ENCODE data around the gene MDN1.

DNA sequence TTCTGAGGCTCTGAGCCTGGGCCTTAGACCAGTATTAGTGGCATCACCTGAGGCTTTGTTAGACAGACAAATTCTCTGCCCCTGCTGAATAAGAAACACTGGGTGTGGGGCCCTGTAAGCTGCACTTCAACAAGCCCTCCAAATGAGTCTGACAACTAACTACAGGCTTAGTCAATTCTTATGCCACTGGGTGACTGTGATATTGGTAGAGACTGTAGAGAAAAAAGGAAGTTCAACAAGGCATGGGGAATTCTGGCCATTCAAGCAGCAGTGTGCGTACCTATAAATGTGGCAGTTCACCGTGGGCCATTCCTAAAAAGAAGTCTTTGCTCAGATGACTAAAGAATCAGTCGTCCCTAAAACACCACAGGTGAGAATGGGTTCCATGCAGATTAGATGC, 82.7 kb downstream of the MDN1 start:
- TF ChIP-seq, protein P1, sequence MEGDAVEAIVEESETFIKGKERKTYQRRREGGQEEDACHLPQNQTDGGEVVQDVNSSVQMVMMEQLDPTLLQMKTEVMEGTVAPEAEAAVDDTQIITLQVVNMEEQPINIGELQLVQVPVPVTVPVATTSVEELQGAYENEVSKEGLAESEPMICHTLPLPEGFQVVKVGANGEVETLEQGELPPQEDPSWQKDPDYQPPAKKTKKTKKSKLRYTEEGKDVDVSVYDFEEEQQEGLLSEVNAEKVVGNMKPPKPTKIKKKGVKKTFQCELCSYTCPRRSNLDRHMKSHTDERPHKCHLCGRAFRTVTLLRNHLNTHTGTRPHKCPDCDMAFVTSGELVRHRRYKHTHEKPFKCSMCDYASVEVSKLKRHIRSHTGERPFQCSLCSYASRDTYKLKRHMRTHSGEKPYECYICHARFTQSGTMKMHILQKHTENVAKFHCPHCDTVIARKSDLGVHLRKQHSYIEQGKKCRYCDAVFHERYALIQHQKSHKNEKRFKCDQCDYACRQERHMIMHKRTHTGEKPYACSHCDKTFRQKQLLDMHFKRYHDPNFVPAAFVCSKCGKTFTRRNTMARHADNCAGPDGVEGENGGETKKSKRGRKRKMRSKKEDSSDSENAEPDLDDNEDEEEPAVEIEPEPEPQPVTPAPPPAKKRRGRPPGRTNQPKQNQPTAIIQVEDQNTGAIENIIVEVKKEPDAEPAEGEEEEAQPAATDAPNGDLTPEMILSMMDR (IDR thresholded peaks at IDR 0.05; ENCODE audit: low read length): no peak
- no peak for TF ChIP-seq EZH2phosphoT487 (IDR thresholded peaks at IDR 0.05; ENCODE audit: low read length)
